Panc1 (cell line): ENCODE measurements around the gene RPL7L1. TPM values are rescaled to one million over a fixed set of nuclear protein-coding genes. Genes with fewer than 3 reads are reported as not detected.

Experiments used
- ATAC-seq: fragments of 200-7000 bp; cut with Tn5 transposase; 2 replicates; pipeline ENCODE4 v1.9.1; 2020; ENCODE audit warnings: mild to moderate bottlenecking, moderate library complexity
- BruUV-seq: library from RNA; stranded (reverse); fragments of 400-500 nt; replicated peaks from 2 replicates; lab custom pipeline; 2021; lab: Mats Ljungman, UMichigan
- CTCF ChIA-PET: fragments of 300-600 bp; sonication (Branson Sonifier 250); formaldehyde crosslinking; loops from one replicate; lab custom pipeline; 2022; ENCODE audit warnings: antibody characterized with exemption; lab: Charles Lee
- POLR2A ChIA-PET: fragments of 300-600 bp; sonication (Branson Sonifier 250); formaldehyde crosslinking; loops from one replicate; lab custom pipeline; 2022; ENCODE audit warnings: antibody characterized with exemption; lab: Charles Lee
- DNase-seq: peaks from one replicate; pipeline ENCODE4 v3.0.0-alpha.2; 2010; ENCODE audit warnings: low read depth, low spot score
- H3K27ac ChIP-seq: 2 replicates; pipeline ENCODE4 v1.5.1; 2011; ENCODE audit warnings: mild to moderate bottlenecking, low read length, inconsistent platforms
- H3K27me3 ChIP-seq: fragments of 200-500 bp; sonication (Bioruptor generic); 2 replicates; pipeline ENCODE4 v1.6.0; 2014; ENCODE audit warnings: low read length, inconsistent platforms; ENCODE audit not compliant: control insufficient read depth, insufficient read depth
- H3K36me3 ChIP-seq: fragments of 200-500 bp; sonication (Bioruptor generic); 2 replicates; pipeline ENCODE4 v1.5.1; 2014; ENCODE audit warnings: inconsistent platforms, mild to moderate bottlenecking, low read length, moderate library complexity; ENCODE audit not compliant: control insufficient read depth, insufficient read depth
- H3K4me1 ChIP-seq: 2 replicates; pipeline ENCODE4 v1.5.1; 2011; ENCODE audit warnings: inconsistent platforms, mild to moderate bottlenecking, low read length, moderate library complexity; ENCODE audit not compliant: control insufficient read depth, insufficient read depth
- H3K4me3 ChIP-seq, 2 experiments: 2 replicates each; pipeline ENCODE4 v1.5.1; 2011 to 2012; ENCODE audit warnings: low read depth in 2 of 2, low read length in 2 of 2, mild to moderate bottlenecking in 2 of 2, inconsistent platforms in 1 of 2, moderate library complexity in 1 of 2
- H3K9me3 ChIP-seq: fragments of 200-500 bp; sonication (Bioruptor generic); 2 replicates; pipeline ENCODE4 v1.5.1; 2014; ENCODE audit warnings: low read depth, mild to moderate bottlenecking, inconsistent platforms, low read length, moderate library complexity; ENCODE audit not compliant: control insufficient read depth, insufficient read depth
- CTCF ChIP-seq: fragments of 450-650 bp; IDR thresholded peaks from 2 replicates; pipeline ENCODE4 v1.5.1; 2017; ENCODE audit warnings: mild to moderate bottlenecking
- POLR2AphosphoS5 ChIP-seq: IDR thresholded peaks from 2 replicates; pipeline ENCODE4 v1.6.1; 2012; ENCODE audit warnings: mild to moderate bottlenecking, low read depth, low read length, moderate library complexity
- REST ChIP-seq, 2 experiments: IDR thresholded peaks; 2 replicates each; pipeline ENCODE4 v1.6.1; 2011 to 2012; ENCODE audit warnings: low read depth in 2 of 2, control low read depth in 1 of 2, low read length in 1 of 2, mild to moderate bottlenecking in 1 of 2, moderate library complexity in 1 of 2; ENCODE audit not compliant: insufficient read depth in 1 of 2
- SIN3A ChIP-seq: IDR thresholded peaks from 2 replicates; pipeline ENCODE4 v1.6.1; 2012; ENCODE audit warnings: low read depth, mild to moderate bottlenecking, low read length, moderate library complexity, borderline replicate concordance; ENCODE audit not compliant: insufficient read depth
- TCF7L2 ChIP-seq: IDR thresholded peaks from 2 replicates; pipeline ENCODE4 v1.6.1; 2011; ENCODE audit warnings: mild to moderate bottlenecking, low read depth, low read length, inconsistent platforms
- in situ Hi-C: cut with HindIII; loops from 2 replicates; pipeline ENCODE4 v1.10.0; 2016; ENCODE audit warnings: low sequenced_read_pairs, low pct_unique_long_range_greater_than_20kb
- intact Hi-C: fragments of 100-400 bp; cut with micrococcal nuclease; formaldehyde crosslinking; loops from one replicate; pipeline ENCODE4 v1.10.0; 2022; ENCODE audit not compliant: unreplicated experiment
- total RNA-seq: library from RNA; stranded (reverse); gene quantifications from one replicate; pipeline ENCODE4 v1.2.1, GENCODE V29; 2021; ENCODE audit not compliant: unreplicated experiment

RPL7L1 gene
- total RNA-seq, 1 experiment from 2014 or later = 109 TPM

- peak within 1 kb of the TSS; percentile 82 to 97 for H3K4me3 ChIP-seq
- ATAC-seq = peak; percentile 96
- peak; percentile 80 for DNase-seq
- intact Hi-C loops = no loop called here
- TF ChIP-seq SIN3A = peak; percentile 67; the same call in 1 of the 2 replicates
- peak; percentile 59; the same call in 1 of the 2 replicates for TF ChIP-seq TCF7L2
- TF ChIP-seq POLR2AphosphoS5 = peak; percentile 71
- TF ChIP-seq CTCF = no peak
- no peak for TF ChIP-seq REST (IDR thresholded peaks at IDR 0.05; ENCODE audit: insufficient read depth in 1 of 2, low read depth in 2 of 2, low read length in 1 of 2)
- BruUV-seq = no TSS peak
- in situ Hi-C loops = no loop called here
- H3K27ac ChIP-seq = peak within 1 kb of the TSS; percentile 98
- CTCF ChIA-PET = interaction anchor here (0.6 to 0.7 kb wide), 4 partner anchors 35 to 440 kb away, joined by 4 to 9 read pairs (median 4); partner anchors contain the start of gene ZNF318
- H3K4me1 ChIP-seq = peaks cover 9% of the 10 kb centered on the region; the same call in 1 of the 2 replicates
- no peaks in the 10 kb centered on the region for H3K9me3 ChIP-seq
- POLR2A ChIA-PET = interaction anchor here (0.5 to 1.3 kb wide), 10 partner anchors 9 to 520 kb away, joined by 3 to 16 read pairs (median 6); no protein-coding TSS in a partner anchor
- no peaks in the 10 kb centered on the region for H3K27me3 ChIP-seq
- peaks cover 2% of the 10 kb centered on the region; the same call in 1 of the 2 replicates for H3K36me3 ChIP-seq
Measured at GRCh38 chr6:42928986-42929820, 49.8 kb downstream of the RPL7L1 start, which contains the start of gene CNPY3. Gene CNPY3, plus strand, starts transcription at chr6:42929480. Its CDS starts 91 bp downstream, at chr6:42929571.

- H3K27ac ChIP-seq = peak overlapping the region; percentile 98
- BruUV-seq = TSS peak; percentile 89
- peaks cover 2% of the 10 kb centered on the region; the same call in 1 of the 2 replicates for H3K36me3 ChIP-seq
- DNase-seq = peak; percentile 1
- intact Hi-C loops (no loop called here), in situ Hi-C loops (no loop called here)
- ChIA-PET POLR2A (interaction anchor here (0.5 to 1.3 kb wide), 3 partner anchors 8 to 212 kb away, joined by 4 to 7 read pairs (median 5); no protein-coding TSS in a partner anchor), CTCF (interaction anchor here (0.6 to 0.7 kb wide), 3 partner anchors 34 to 440 kb away, joined by 4 read pairs; partner anchors contain the start of gene ZNF318)
- no peaks in the 10 kb centered on the region for H3K27me3 ChIP-seq
- H3K9me3 ChIP-seq = no peaks in the 10 kb centered on the region
- TF ChIP-seq REST (IDR thresholded peaks at IDR 0.05; ENCODE audit: insufficient read depth in 1 of 2, low read depth in 2 of 2, low read length in 1 of 2) = no peak
- no peak for TF ChIP-seq POLR2AphosphoS5
- TF ChIP-seq TCF7L2 = no peak
- TF ChIP-seq SIN3A = no peak
- no peak for TF ChIP-seq CTCF
- peaks cover 9% of the 10 kb centered on the region; the same call in 1 of the 2 replicates for H3K4me1 ChIP-seq
- peak; percentile 5; the same call in 1 of the 2 replicates for ATAC-seq
- H3K4me3 ChIP-seq = peak overlapping the region; percentile 82 to 97
Measured at GRCh38 chr6:42929821-42930360, 50.5 kb downstream of the RPL7L1 start.
